Measurements from ENCODE around the gene ADAMTS14.

DNA sequence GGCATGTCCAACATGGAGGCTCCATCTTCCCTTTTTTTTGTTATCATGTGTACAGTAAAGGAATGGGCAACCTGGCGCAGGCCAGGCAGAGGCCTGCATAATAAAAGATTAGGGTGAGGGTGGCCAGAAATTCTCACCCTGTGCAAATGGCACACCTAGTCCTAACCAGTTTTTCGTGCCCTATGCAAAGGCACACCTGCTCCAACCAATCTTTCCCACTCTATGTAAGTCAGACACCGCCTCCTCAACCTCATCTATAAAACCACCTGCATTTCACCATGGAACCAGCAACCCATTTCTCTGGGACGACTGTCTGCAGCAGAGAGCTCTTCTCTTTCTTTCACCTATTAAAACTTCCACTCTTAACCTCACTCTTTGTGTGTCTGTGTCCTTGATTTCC is 96.8 kb downstream of the ADAMTS14 start:
- TF ChIP-seq POLR2A (IDR thresholded peaks at IDR 0.05) = no peak
- TF ChIP-seq, protein P1, sequence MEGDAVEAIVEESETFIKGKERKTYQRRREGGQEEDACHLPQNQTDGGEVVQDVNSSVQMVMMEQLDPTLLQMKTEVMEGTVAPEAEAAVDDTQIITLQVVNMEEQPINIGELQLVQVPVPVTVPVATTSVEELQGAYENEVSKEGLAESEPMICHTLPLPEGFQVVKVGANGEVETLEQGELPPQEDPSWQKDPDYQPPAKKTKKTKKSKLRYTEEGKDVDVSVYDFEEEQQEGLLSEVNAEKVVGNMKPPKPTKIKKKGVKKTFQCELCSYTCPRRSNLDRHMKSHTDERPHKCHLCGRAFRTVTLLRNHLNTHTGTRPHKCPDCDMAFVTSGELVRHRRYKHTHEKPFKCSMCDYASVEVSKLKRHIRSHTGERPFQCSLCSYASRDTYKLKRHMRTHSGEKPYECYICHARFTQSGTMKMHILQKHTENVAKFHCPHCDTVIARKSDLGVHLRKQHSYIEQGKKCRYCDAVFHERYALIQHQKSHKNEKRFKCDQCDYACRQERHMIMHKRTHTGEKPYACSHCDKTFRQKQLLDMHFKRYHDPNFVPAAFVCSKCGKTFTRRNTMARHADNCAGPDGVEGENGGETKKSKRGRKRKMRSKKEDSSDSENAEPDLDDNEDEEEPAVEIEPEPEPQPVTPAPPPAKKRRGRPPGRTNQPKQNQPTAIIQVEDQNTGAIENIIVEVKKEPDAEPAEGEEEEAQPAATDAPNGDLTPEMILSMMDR (IDR thresholded peaks at IDR 0.05) = no peak

All from stomach (tissue), 4 donors.